Coronary artery (tissue), 2 donors: ENCODE measurements around the gene PCGF1.

Experiments
- DNase-seq: peaks from one replicate; pipeline ENCODE4 v3.0.0-alpha.2; 2017; ENCODE audit warnings: low spot score
- H3K27ac ChIP-seq, 2 donors: fragments of 200-600 bp; sonication (generic); one replicate each; pipeline ENCODE4 v1.5.1; 2016 to 2019
- H3K4me3 ChIP-seq: fragments of 200-600 bp; sonication (generic); 2 replicates; pipeline ENCODE4 v1.5.1; 2016; ENCODE audit warnings: mild to moderate bottlenecking, moderate library complexity
- TF ChIP-seq, protein P1 (sequence below): fragments of 200-600 bp; sonication (generic); IDR thresholded peaks from one replicate; pipeline ENCODE4 v1.5.1; 2019; ENCODE audit warnings: antibody characterized with exemption

PCGF1 gene

DNA sequence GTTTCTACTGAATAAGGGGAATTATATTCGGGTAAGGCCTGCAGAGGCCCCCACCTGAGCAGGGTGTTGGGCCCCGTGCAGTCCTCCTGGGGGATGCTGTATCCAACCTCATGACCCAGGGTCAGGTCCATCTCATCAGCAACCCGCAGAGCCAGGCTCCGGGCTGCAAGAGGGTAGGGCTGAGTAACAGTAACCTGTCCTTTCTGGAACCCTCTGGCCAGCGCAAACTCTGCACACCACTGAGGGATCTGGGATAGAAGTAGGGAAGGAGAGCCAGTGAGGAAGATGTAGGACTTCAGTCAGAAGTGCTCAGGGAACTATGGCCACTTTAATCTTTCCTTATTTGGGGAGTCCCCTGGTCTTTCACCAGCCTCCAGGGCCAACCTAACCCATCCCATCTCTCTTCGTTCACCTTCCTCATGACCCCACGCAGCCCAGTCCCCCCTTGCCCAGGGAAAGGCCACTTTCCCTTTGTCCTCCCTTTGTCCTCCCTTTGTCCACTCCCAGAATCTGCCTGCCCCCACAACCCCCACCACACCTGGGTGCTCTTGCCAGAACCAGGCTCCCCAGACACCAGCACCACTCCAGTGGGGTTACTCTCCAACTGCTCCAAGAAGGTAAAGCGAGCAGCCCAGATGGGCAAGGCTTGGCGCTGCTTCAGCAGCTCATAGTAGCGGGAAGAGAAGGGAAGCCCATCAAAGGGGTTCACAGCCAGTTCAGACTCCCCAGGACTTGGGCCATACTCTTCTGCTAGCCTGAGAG is 17.6 kb upstream of the PCGF1 start:
- H3K4me3 ChIP-seq = no peak overlapping the region
- TF ChIP-seq, protein P1, sequence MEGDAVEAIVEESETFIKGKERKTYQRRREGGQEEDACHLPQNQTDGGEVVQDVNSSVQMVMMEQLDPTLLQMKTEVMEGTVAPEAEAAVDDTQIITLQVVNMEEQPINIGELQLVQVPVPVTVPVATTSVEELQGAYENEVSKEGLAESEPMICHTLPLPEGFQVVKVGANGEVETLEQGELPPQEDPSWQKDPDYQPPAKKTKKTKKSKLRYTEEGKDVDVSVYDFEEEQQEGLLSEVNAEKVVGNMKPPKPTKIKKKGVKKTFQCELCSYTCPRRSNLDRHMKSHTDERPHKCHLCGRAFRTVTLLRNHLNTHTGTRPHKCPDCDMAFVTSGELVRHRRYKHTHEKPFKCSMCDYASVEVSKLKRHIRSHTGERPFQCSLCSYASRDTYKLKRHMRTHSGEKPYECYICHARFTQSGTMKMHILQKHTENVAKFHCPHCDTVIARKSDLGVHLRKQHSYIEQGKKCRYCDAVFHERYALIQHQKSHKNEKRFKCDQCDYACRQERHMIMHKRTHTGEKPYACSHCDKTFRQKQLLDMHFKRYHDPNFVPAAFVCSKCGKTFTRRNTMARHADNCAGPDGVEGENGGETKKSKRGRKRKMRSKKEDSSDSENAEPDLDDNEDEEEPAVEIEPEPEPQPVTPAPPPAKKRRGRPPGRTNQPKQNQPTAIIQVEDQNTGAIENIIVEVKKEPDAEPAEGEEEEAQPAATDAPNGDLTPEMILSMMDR = no peak
- DNase-seq = no peak
- no peak overlapping the region for H3K27ac ChIP-seq

DNA sequence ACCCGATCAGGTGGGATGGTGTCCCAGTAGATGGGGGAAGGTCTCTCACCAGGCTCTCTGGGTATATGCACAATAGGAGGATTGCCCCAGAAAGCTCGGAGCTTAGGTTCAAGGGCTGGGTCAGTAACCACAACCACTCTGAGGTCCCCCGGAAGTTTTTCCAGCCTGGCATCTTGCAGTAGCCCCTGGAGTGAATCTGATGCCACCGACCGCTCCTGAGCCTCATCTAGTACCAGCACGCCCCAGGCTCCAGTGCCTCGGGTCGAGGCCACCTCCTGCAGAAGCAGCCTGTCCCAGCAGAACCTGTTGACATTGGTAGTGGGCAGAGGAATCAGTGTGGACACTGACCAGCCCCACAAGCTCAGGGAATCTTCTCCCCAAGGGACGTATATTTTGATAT is 16.5 kb upstream of the PCGF1 start:
- H3K4me3 ChIP-seq = no peak overlapping the region
- no peak overlapping the region for H3K27ac ChIP-seq
- no peak for DNase-seq
- TF ChIP-seq, protein P1 = no peak

DNA sequence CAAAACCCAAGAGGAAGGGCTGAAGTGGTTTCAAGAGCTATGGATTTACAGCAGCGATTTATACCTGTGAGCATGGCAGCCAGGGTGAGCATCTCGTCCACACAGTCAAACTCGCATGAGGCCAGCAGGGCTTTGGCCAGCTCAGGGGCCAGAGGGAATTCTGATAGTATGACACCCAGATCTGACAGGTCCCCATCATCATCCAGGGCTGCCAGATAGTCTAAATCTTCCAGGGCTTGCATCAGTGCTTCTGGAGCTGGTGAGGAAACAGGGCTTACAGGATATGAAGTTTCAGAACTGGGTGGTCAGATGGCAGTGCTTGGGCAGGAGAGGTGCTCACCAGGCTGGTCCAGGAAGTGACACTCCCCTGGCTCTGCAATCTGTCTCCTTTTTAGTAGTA is 15.0 kb upstream of the PCGF1 start:
- H3K4me3 ChIP-seq = no peak overlapping the region
- TF ChIP-seq, protein P1 = no peak
- H3K27ac ChIP-seq = no peak overlapping the region
- no peak for DNase-seq

DNA sequence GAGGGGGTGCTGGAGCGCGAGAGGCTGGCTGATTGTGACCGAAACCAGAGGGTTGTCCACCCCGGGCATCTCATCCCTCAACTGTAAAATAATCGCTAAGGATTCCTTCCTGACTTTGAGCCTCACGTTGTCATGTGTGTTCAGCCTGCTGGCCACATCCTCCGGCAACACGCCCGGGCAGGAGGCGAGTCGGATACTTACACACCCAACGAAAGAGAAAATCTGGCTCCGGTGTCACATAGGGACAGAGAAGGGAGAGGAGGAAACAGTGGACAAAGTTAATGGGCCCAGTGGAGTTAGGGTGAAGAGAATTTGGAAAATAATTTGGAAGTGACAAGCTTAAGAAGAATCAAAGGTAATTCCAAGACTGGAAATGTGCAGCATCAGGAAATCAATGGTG is 9.2 kb upstream of the PCGF1 start:
- H3K4me3 ChIP-seq = peak overlapping the region; percentile 62
- H3K27ac ChIP-seq = no peak overlapping the region
- TF ChIP-seq, protein P1 = no peak
- no peak for DNase-seq

DNA sequence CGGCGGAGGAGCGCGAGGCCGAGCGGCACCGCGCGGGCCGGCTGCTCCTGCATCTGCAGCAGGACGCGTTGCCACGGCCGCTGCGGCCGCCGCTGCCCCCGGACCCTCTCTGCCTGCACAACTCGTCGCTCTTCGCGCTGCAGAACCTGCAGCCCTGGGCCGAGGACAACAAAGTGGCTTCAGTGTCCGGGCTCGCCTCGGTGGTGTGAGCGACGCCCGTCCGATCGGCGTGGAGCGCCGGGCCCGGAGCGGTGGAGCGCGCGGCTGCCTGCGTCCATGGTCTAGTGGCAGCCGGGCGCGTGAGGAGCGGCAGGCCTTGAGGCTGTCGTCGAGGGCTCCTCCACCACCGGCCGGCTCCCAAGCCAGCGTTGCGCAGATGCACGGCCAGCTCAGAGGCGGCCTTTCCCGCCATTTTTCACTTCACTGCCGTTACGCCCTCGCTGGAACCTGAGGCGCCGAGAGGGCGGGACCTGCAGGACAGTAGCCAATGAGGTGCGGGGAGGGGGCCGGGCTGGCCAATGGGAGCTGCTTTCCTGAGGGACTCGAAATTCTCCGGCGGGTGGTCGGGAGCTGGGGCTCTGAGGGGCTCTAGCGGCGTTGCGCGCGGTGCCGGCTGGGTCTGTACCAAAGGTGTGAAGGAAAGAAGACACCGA is 8.6 kb upstream of the PCGF1 start:
- DNase-seq = no peak
- peak overlapping the region; percentile 62 for H3K4me3 ChIP-seq
- TF ChIP-seq, protein P1 = no peak
- H3K27ac ChIP-seq = no peak overlapping the region

DNA sequence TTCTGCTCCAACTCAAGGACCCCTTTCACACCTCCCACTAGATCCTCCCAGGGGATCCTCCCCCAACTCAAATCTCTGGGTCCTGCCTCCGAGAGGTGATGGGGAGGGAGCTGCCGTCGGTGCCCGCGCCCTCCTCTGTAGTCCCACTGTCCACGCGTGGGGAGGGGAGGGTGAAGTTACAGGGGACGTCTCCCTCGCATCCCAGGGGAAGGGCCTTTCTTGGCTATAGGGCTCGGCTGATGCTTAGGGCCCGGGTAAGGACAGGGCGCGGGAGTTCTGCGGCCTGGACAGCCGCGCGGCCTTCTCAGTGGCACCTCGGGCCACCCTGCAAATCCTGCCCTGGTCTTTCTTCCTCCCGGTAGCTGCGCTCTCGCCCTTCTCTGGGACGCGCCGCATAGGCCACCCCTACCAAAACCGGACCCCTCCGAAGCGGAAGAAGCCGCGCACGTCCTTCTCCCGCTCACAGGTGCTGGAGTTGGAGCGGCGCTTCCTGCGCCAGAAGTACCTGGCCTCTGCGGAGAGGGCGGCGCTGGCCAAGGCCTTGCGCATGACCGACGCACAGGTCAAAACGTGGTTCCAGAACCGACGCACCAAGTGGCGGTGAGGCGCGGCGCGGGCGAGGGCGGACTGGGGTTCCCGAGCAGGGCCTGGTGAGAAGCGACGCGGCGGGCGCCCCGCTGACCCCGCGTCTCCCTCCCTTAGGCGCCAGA is 7.9 kb upstream of the PCGF1 start:
- TF ChIP-seq, protein P1 = no peak
- DNase-seq = no peak
- no peak overlapping the region for H3K27ac ChIP-seq
- peak overlapping the region; percentile 62 for H3K4me3 ChIP-seq
